Tibial nerve (tissue), 4 donors: Measurements from ENCODE around the gene POLR1F.

Experiments
- EP300 ChIP-seq, 2 donors: sonication (generic); formaldehyde crosslinking; IDR thresholded peaks; one replicate each; pipeline ENCODE4 v1.6.1; 2017; ENCODE audit warnings: antibody characterized with exemption in 2 of 2, mild to moderate bottlenecking in 1 of 2
- POLR2A ChIP-seq, 2 donors: fragments of 450-650 bp; IDR thresholded peaks; one replicate each; pipeline ENCODE4 v1.6.1; 2017; ENCODE audit warnings: antibody characterized with exemption in 2 of 2, mild to moderate bottlenecking in 2 of 2, moderate library complexity in 2 of 2
- TF ChIP-seq, protein P1 (sequence below), 5 experiments: fragments of 200-600 bp in 3 of 5; fragments of 450-650 bp in 2 of 5; sonication (generic) in 3 of 5; IDR thresholded peaks; one replicate each; pipeline ENCODE4 v1.5.1; 2016 to 2019; ENCODE audit warnings: antibody characterized with exemption in 5 of 5, mild to moderate bottlenecking in 3 of 5, moderate library complexity in 2 of 5

DNA sequence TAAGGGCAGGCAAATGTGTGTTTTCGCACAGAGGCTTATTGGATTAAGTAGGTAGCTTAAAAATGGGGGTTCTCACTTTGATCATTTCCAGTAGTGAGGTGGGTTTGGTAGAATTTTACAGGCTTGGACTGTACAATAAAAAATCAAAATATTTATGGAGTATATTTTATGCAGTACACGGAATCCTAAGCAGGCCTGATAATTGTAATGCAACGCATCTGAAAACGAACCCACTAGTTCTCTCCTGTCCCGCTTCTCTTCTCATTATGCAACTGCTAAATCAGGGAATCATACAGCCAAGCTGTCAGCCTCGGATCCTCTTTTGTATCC lies 377 bp upstream of the POLR1F start:
- TF ChIP-seq POLR2A (IDR thresholded peaks at IDR 0.05) = no peak
- TF ChIP-seq, protein P1, sequence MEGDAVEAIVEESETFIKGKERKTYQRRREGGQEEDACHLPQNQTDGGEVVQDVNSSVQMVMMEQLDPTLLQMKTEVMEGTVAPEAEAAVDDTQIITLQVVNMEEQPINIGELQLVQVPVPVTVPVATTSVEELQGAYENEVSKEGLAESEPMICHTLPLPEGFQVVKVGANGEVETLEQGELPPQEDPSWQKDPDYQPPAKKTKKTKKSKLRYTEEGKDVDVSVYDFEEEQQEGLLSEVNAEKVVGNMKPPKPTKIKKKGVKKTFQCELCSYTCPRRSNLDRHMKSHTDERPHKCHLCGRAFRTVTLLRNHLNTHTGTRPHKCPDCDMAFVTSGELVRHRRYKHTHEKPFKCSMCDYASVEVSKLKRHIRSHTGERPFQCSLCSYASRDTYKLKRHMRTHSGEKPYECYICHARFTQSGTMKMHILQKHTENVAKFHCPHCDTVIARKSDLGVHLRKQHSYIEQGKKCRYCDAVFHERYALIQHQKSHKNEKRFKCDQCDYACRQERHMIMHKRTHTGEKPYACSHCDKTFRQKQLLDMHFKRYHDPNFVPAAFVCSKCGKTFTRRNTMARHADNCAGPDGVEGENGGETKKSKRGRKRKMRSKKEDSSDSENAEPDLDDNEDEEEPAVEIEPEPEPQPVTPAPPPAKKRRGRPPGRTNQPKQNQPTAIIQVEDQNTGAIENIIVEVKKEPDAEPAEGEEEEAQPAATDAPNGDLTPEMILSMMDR (IDR thresholded peaks at IDR 0.05) = peak in 1 of 5 experiments; percentile 19
- no peak for TF ChIP-seq EP300 (IDR thresholded peaks at IDR 0.05)
